HFF-Myc (cell line): ENCODE measurements around the gene MAP4K3.

Experiments
- DNase-seq: peaks from one replicate; pipeline ENCODE4 v3.0.0-alpha.2; 2011; ENCODE audit warnings: low read depth; ENCODE audit errors: extremely low read depth
- H3K4me3 ChIP-seq: replicated peaks from 2 replicates; pipeline ENCODE4 v1.5.1; 2011; ENCODE audit warnings: low read depth, mild to moderate bottlenecking, control low read depth, low read length
- TF ChIP-seq, protein P1 (sequence below): IDR thresholded peaks from 2 replicates; pipeline ENCODE4 v1.5.1; 2012; ENCODE audit warnings: mild to moderate bottlenecking, low read depth, low read length, control low read depth; ENCODE audit errors: missing control alignments

The MAP4K3 gene

DNA sequence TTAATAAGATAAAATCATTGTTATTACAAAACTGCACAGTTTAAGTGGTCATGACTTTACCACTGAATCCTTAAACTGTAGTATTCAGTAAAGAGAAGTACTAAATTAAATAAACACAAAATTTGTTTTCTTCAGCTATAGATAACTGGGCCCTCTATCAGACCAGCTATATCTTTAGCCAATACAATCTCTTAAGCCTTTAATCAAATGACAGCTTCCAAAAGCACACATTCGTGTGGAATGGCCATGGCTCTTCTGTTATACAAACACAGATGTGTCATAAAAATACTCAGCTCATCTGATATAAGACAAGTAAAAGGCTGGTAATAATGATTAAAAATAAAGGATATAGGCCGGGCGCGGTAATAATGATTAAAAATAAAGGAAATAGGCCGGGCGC lies 135.7 kb downstream of the MAP4K3 start:
- no peak overlapping the region for H3K4me3 ChIP-seq
- TF ChIP-seq, protein P1, sequence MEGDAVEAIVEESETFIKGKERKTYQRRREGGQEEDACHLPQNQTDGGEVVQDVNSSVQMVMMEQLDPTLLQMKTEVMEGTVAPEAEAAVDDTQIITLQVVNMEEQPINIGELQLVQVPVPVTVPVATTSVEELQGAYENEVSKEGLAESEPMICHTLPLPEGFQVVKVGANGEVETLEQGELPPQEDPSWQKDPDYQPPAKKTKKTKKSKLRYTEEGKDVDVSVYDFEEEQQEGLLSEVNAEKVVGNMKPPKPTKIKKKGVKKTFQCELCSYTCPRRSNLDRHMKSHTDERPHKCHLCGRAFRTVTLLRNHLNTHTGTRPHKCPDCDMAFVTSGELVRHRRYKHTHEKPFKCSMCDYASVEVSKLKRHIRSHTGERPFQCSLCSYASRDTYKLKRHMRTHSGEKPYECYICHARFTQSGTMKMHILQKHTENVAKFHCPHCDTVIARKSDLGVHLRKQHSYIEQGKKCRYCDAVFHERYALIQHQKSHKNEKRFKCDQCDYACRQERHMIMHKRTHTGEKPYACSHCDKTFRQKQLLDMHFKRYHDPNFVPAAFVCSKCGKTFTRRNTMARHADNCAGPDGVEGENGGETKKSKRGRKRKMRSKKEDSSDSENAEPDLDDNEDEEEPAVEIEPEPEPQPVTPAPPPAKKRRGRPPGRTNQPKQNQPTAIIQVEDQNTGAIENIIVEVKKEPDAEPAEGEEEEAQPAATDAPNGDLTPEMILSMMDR: no peak
- DNase-seq: no peak

DNA sequence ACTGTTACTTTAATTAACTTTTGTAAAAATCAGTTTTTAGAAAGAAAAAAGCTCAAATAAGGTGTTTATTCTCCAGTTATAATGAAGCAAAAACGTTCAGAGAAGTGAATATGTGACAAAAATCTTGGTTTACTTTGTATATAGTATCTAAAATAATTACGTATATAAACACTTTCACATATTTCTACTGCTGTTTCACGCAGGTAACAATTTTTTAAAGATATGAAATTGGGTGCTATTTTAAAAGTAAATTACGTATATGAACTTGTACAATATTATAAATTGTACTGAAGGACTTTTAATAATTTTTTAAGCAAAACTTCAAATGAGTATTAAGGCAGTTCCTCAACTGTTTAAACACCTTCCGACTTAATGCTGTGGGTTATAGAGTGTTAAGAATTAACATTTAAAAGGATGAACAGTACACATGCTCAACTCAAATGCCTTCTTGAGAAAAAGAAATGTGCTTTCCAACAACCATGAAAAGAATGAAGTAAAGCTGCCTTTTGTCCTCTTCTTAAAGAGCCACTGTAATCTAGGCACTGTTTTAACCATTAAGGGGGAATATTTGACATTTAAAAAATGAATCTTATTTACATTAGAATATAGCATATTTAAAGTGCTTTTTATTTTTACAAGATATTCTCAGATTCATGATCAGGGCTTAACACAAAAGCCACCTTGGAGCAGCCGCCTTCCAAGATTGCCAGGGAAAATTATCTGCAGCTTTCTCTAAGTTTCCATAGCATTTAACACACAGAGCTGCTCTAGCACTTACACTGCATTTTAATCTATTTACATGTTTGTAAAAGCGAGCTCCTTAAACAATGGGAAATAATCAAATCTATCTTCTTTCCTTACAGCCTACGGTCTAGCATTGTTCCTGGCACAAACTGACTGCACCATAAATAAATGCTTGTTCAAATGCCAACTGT lies 136.8 kb downstream of the MAP4K3 start:
- no peak overlapping the region for H3K4me3 ChIP-seq
- TF ChIP-seq, protein P1: no peak
- no peak for DNase-seq

DNA sequence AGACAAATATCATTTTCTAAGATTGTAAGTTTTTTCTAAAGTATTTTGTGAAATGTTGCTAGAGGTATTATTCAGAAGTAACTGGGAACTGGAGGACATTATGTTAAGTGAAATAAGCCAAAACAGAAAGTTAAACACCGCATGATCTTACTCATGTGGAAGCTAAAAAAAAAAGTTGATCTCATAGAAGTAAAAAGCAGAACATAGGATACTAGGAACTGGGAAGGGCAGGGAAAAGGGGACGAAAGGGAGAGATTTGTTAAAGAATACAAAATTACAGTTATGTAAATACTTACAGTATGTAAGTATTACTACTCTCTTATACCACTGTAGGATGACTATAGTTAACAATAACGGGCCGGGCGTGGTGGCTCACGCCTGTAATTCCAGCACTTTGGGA lies 146.7 kb downstream of the MAP4K3 start:
- no peak for DNase-seq
- H3K4me3 ChIP-seq: no peak overlapping the region
- TF ChIP-seq, protein P1: no peak

DNA sequence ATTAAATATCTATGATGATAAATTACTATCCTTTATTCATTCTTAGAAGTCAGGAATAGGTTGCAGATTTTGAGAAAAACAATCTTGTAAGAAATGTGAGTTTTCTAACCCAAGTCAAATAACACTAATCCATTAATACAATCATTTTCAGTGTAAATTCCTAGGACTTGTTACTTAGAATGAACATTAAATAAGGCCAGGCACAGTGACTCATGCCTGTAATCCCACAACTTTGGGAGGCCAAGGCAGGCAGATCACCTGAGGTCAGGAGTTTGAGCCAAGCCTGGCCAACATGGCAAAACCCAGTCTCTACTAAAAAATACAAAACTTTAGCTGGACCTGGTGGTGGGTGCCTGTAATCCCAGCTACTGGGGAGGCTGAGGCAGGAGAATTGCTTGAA lies 147.5 kb downstream of the MAP4K3 start:
- no peak overlapping the region for H3K4me3 ChIP-seq
- TF ChIP-seq, protein P1: no peak
- DNase-seq: no peak

DNA sequence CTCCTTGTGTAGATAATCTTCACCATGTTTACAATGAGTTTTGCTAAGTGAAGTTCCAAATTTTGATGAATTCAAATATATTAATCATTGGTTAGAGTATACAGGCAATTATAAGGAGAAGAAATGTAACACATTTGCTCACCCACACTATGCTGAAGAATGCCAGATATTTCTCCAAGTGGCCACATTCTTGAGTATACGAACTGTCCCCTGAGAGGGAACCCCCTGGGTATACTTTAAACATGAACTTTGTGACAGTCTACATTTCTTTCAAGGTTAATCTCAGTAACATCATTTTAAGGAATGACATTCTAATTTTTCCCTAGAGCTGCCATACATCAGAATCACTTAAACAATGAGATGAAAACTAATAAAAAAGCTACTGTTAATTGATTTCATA lies 153.5 kb downstream of the MAP4K3 start:
- TF ChIP-seq, protein P1: no peak
- DNase-seq: no peak
- no peak overlapping the region for H3K4me3 ChIP-seq

DNA sequence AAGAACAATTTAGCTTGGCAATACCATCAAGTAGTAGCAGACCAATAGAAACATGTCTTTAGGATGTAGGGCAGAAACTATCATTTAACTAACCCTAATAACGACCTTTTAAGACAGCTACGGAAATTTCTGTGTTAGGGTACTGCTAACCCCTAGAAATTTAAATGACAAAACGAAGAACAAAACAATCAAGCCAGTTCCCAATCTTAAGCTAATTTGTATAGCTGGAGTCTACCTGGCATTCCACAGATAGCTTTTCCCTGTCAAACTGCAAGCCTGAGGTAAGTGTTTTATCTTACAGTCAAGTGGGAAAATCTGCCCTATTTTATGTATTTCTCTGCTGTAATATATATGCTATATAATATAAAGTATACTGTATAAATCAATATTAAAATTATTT lies 155.7 kb downstream of the MAP4K3 start:
- TF ChIP-seq, protein P1: no peak
- H3K4me3 ChIP-seq: no peak overlapping the region
- DNase-seq: no peak
